CD4-positive, alpha-beta T cell (primary cell): Measurements from ENCODE around the gene AFAP1. TPM values are rescaled to one million over a fixed set of nuclear protein-coding genes. Genes with fewer than 3 reads are reported as not detected.

ENCODE experiments used
- ATAC-seq: fragments of 200-7000 bp; cut with Tn5 transposase; one replicate; pipeline ENCODE4 v1.10.0; 2022; ENCODE audit warnings: mild to moderate bottlenecking; ENCODE audit not compliant: poor library complexity
- CTCF ChIA-PET: fragments of 350-600 bp; sonication (Branson Sonifier 250); formaldehyde crosslinking; loops from one replicate; lab custom pipeline; 2021; ENCODE audit warnings: antibody characterized with exemption, inconsistent platforms; lab: Charles Lee
- POLR2A ChIA-PET: fragments of 350-600 bp; sonication (Branson Sonifier 250); formaldehyde crosslinking; loops from one replicate; lab custom pipeline; 2021; ENCODE audit warnings: antibody characterized with exemption, inconsistent platforms; lab: Charles Lee
- DNase-seq, 14 experiments: peaks; one replicate each; pipeline ENCODE4 v3.0.0-alpha.2; 2013 to 2020; ENCODE audit warnings: mixed read lengths in 2 of 14
- H3K27ac ChIP-seq, 2 donors: one replicate each; pipeline versions ENCODE4 v1.5.1 to v1.7.0; 2013; ENCODE audit warnings: low read length in 2 of 2, low read depth in 1 of 2, mild to moderate bottlenecking in 1 of 2
- H3K27me3 ChIP-seq, 2 experiments: 1 replicate in 1 of 2; 2 replicates in 1 of 2; pipeline versions ENCODE4 v1.6.1 to v1.7.0; 2013; ENCODE audit warnings: low read length in 2 of 2, control low read depth in 1 of 2, mild to moderate bottlenecking in 1 of 2, moderate library complexity in 1 of 2; ENCODE audit not compliant: insufficient read depth in 2 of 2, control insufficient read depth in 1 of 2
- H3K36me3 ChIP-seq: one replicate; pipeline ENCODE4 v1.6.1; 2013; ENCODE audit warnings: low read length, control low read depth; ENCODE audit not compliant: insufficient read depth
- H3K4me1 ChIP-seq: one replicate; pipeline ENCODE4 v1.6.1; 2013; ENCODE audit warnings: low read length, control low read depth; ENCODE audit not compliant: insufficient read depth
- H3K4me3 ChIP-seq: one replicate; pipeline ENCODE4 v1.5.1; 2013; ENCODE audit warnings: mild to moderate bottlenecking, low read length, moderate library complexity
- H3K9me3 ChIP-seq, 2 experiments: 1 replicate in 1 of 2; 2 replicates in 1 of 2; pipeline versions ENCODE4 v1.6.1 to v1.7.0; 2013; ENCODE audit warnings: low read length in 2 of 2, mild to moderate bottlenecking in 2 of 2, control low read depth in 1 of 2, moderate library complexity in 1 of 2; ENCODE audit not compliant: control insufficient read depth in 1 of 2, insufficient read depth in 1 of 2
- H3K27ac Mint-ChIP-seq: one replicate; pipeline ENCODE4 v1.8.0; 2020; ENCODE audit warnings: mixed read lengths
- H3K27me3 Mint-ChIP-seq: one replicate; pipeline ENCODE4 v1.8.0; 2021; ENCODE audit warnings: mixed read lengths
- H3K36me3 Mint-ChIP-seq: one replicate; pipeline ENCODE4 v1.8.0; 2021; ENCODE audit warnings: low read depth, mixed read lengths
- H3K4me1 Mint-ChIP-seq: one replicate; pipeline ENCODE4 v1.8.0; 2021; ENCODE audit warnings: low read depth, mixed read lengths
- H3K4me3 Mint-ChIP-seq: one replicate; pipeline ENCODE4 v1.8.0; 2020; ENCODE audit warnings: mild to moderate bottlenecking, mixed read lengths
- H3K9me3 Mint-ChIP-seq: one replicate; pipeline ENCODE4 v1.8.0; 2020; ENCODE audit warnings: mixed read lengths
- CTCF ChIP-seq: fragments of 200-600 bp; IDR thresholded peaks from one replicate; pipeline ENCODE4 v1.8.0; 2022; ENCODE audit warnings: antibody characterized with exemption, mild to moderate bottlenecking
- intact Hi-C, 2 experiments: fragments of 100-400 bp; cut with DNase I in 1 of 2; cut with micrococcal nuclease in 1 of 2; formaldehyde crosslinking; loops; one replicate each; pipeline versions ENCODE4 v1.15.1 to v1.9.0; 2023 to 2025; cut with DNase I, micrococcal nuclease
- total RNA-seq, 174 experiments: library from RNA in 2 of 174; stranded (reverse) in 2 of 174; gene quantifications; one replicate each; pipeline ENCODE4 v1.2.3 and lab custom pipeline; 2021 to 2026

Gene AFAP1
- total RNA-seq, 2 experiments from 2014 or later: 9.8 to 10.9 TPM

GRCh38 chr4:7984286-7984925, 44.7 kb upstream of the AFAP1 start:
- Histone ChIP-seq H3K4me1 (peaks cover 9% of the 10 kb centered on the region), H3K27me3 (no peaks in the 10 kb centered on the region), H3K9me3 (peaks cover 0 to 3% of the 10 kb centered on the region in 2 experiments), H3K27ac (no peak overlapping the region), H3K36me3 (no peaks in the 10 kb centered on the region), H3K4me3 (no peak overlapping the region)
- no peak for TF ChIP-seq CTCF
- DNase-seq (no peak), ATAC-seq (no peak)
- no peak overlapping the region for H3K27ac Mint-ChIP-seq
- intact Hi-C loops: loop anchor here (10.0 kb wide), 2 partner anchors 50 to 790 kb away; partner anchors contain the start of genes AFAP1 (in 1 of the 2) and SORCS2 (in 1 of the 2)
- H3K4me1 Mint-ChIP-seq: peaks cover 7% of the 10 kb centered on the region
- H3K27me3 Mint-ChIP-seq: no peaks in the 10 kb centered on the region
- H3K36me3 Mint-ChIP-seq: no peaks in the 10 kb centered on the region
- ChIA-PET POLR2A (no interaction called here), CTCF (interaction anchor here (1.7 kb wide), 1 partner anchor 180 kb away, joined by 5 read pairs; no protein-coding TSS in a partner anchor)
- no peaks in the 10 kb centered on the region for H3K9me3 Mint-ChIP-seq
- no peak overlapping the region for H3K4me3 Mint-ChIP-seq

GRCh38 chr4:7983296-7983695, 43.6 kb upstream of the AFAP1 start:
- Mint-ChIP-seq H3K4me1 (peaks cover 7% of the 10 kb centered on the region), H3K4me3 (no peak overlapping the region), H3K9me3 (no peaks in the 10 kb centered on the region), H3K27me3 (no peaks in the 10 kb centered on the region), H3K36me3 (no peaks in the 10 kb centered on the region), H3K27ac (no peak overlapping the region)
- DNase-seq: no peak
- no peak for TF ChIP-seq CTCF
- H3K4me1 ChIP-seq: peaks cover 9% of the 10 kb centered on the region
- ChIA-PET POLR2A (no interaction called here), CTCF (no interaction called here)
- no peaks in the 10 kb centered on the region for H3K36me3 ChIP-seq
- no peak overlapping the region for H3K4me3 ChIP-seq
- no peak for ATAC-seq
- H3K27me3 ChIP-seq: no peaks in the 10 kb centered on the region
- no peak overlapping the region for H3K27ac ChIP-seq
- H3K9me3 ChIP-seq: no peaks in the 10 kb centered on the region
- intact Hi-C loops: loop anchor here (10.0 kb wide), 2 partner anchors 48 to 788 kb away; partner anchors contain the start of genes AFAP1 (in 1 of the 2) and SORCS2 (in 1 of the 2)

- POLR2A ChIA-PET: no interaction called here
- no peak for TF ChIP-seq CTCF
- H3K27me3 Mint-ChIP-seq: no peaks in the 10 kb centered on the region
- no peaks in the 10 kb centered on the region for H3K36me3 Mint-ChIP-seq
- peaks cover 7% of the 10 kb centered on the region for H3K4me1 Mint-ChIP-seq
- no peak overlapping the region for H3K4me3 Mint-ChIP-seq
- Histone ChIP-seq H3K36me3 (no peaks in the 10 kb centered on the region), H3K27me3 (no peaks in the 10 kb centered on the region), H3K4me3 (no peak overlapping the region), H3K4me1 (peaks cover 9% of the 10 kb centered on the region), H3K27ac (no peak overlapping the region), H3K9me3 (no peaks in the 10 kb centered on the region)
- H3K27ac Mint-ChIP-seq: no peak overlapping the region
- DNase-seq (no peak), ATAC-seq (no peak)
- intact Hi-C loops: loop anchor here (10.0 kb wide), 2 partner anchors 47 to 787 kb away; partner anchors contain the start of genes AFAP1 (in 1 of the 2) and SORCS2 (in 1 of the 2)
- CTCF ChIA-PET: no interaction called here
- H3K9me3 Mint-ChIP-seq: no peaks in the 10 kb centered on the region
These were observed 42.2 kb upstream of the AFAP1 start for GRCh38 chr4:7981738-7982394.
